ENCODE measurements around the gene CDH26. TPM values are rescaled to one million over a fixed set of nuclear protein-coding genes. Genes with fewer than 3 reads are reported as not detected.

Gene CDH26
- polyA plus RNA-seq, 3 donors, result 1.3 to 3.0 (median 2.0) TPM

DNA sequence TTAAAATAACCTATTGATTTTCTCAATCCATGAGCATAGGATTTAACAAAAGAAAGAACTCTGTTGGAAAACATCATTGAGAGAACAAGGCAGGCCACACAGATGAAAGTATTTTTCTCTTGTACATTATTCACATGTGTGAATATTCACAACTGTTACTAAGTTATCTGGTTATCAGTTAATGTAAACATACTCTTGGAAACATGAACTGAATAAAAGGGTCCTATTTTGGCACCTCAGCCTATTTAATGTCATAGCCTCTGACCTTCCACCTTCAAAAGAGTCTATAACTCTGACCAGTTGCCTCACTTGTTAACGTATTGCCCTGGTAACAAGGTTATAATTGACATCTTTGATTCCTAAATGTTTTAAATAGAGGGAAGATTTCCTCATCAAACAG lies 32.9 kb upstream of the CDH26 start:
- Histone ChIP-seq H3K27me3 (ENCODE audit: control insufficient read depth in 2 of 2, insufficient read depth in 2 of 2, low read length in 2 of 2) (peaks cover 5 to 6% of the 10 kb centered on the region in 2 donors), H4K20me1 (ENCODE audit: insufficient read depth, low read length) (no peaks in the 10 kb centered on the region), H3K4me3 (replicated peaks in 1 of 3; ENCODE audit: low read depth in 2 of 3, low read length in 3 of 3) (no peak overlapping the region), H3K4me1 (ENCODE audit: control insufficient read depth in 1 of 2, insufficient read depth in 2 of 2, low read length in 2 of 2) (no peaks in the 10 kb centered on the region), H3K4me2 (replicated peaks; ENCODE audit: extremely low read depth, low read length, poor library complexity, severe bottlenecking) (no peak overlapping the region), H3K79me2 (ENCODE audit: insufficient read depth, low read length) (no peaks in the 10 kb centered on the region), H3K36me3 (replicated peaks in 1 of 2; ENCODE audit: control insufficient read depth in 1 of 2, insufficient read depth in 2 of 2, low read length in 2 of 2) (no peaks in the 10 kb centered on the region), H3K9me3 (replicated peaks in 1 of 2; ENCODE audit: control insufficient read depth in 1 of 2, insufficient read depth in 1 of 2, low read length in 2 of 2) (no peaks in the 10 kb centered on the region), H3K27ac (ENCODE audit: low read depth in 1 of 2, low read length in 2 of 2) (no peak overlapping the region), H2AFZ (ENCODE audit: insufficient read depth, low read depth, low read length, poor library complexity, severe bottlenecking) (no peak overlapping the region), H3K9ac (ENCODE audit: insufficient read depth, low read length, poor library complexity, severe bottlenecking) (no peak overlapping the region)
- H3K4me1 Mint-ChIP-seq, result no peaks in the 10 kb centered on the region
- WGBS (ENCODE audit: insufficient coverage), result no CpG with 5 or more reads among the region's 1 CpG
- no peak for DNase-seq
- H3K27me3 Mint-ChIP-seq (ENCODE audit: low read depth in 3 of 3), result peaks cover 3 to 14% (median 5%) of the 10 kb centered on the region in 3 donors
- no peak overlapping the region for H3K4me3 Mint-ChIP-seq
- H3K9me3 Mint-ChIP-seq, result peaks cover 0 to 1% (median 0%) of the 10 kb centered on the region in 7 donors
- TF ChIP-seq, protein P1, sequence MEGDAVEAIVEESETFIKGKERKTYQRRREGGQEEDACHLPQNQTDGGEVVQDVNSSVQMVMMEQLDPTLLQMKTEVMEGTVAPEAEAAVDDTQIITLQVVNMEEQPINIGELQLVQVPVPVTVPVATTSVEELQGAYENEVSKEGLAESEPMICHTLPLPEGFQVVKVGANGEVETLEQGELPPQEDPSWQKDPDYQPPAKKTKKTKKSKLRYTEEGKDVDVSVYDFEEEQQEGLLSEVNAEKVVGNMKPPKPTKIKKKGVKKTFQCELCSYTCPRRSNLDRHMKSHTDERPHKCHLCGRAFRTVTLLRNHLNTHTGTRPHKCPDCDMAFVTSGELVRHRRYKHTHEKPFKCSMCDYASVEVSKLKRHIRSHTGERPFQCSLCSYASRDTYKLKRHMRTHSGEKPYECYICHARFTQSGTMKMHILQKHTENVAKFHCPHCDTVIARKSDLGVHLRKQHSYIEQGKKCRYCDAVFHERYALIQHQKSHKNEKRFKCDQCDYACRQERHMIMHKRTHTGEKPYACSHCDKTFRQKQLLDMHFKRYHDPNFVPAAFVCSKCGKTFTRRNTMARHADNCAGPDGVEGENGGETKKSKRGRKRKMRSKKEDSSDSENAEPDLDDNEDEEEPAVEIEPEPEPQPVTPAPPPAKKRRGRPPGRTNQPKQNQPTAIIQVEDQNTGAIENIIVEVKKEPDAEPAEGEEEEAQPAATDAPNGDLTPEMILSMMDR (IDR thresholded peaks at IDR 0.05), result no peak
- H3K36me3 Mint-ChIP-seq, result no peaks in the 10 kb centered on the region
- H3K27ac Mint-ChIP-seq, result no peak overlapping the region
- intact Hi-C loops (cut with micrococcal nuclease), result no loop called here

DNA sequence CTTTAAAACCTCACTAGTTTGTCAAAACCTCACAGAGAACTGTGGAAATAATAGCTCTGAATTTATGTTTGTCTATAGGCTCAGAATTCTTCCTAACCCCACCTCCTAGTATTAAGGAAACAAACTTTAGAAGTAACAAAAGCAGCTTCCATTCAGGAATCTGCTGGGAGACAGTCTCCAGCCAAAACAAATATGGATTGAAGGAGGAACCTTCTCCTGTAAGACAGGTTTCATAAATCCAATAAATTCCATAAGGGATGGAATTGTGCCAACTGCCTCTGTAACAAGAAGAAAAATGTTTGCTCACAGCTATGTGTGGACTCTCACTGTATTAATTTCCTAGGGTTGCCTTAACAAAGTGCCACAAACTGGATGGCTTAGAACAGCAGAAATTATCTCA lies 32.3 kb upstream of the CDH26 start:
- Mint-ChIP-seq H3K9me3 (peaks cover 0 to 1% (median 0%) of the 10 kb centered on the region in 7 donors), H3K36me3 (no peaks in the 10 kb centered on the region), H3K4me1 (no peaks in the 10 kb centered on the region), H3K27ac (no peak overlapping the region), H3K27me3 (ENCODE audit: low read depth in 3 of 3) (peaks cover 3 to 14% (median 5%) of the 10 kb centered on the region in 3 donors), H3K4me3 (no peak overlapping the region)
- no peak overlapping the region for H3K4me3 ChIP-seq (replicated peaks in 1 of 3; ENCODE audit: low read depth in 2 of 3, low read length in 3 of 3)
- no peaks in the 10 kb centered on the region for H4K20me1 ChIP-seq (ENCODE audit: insufficient read depth, low read length)
- H3K9ac ChIP-seq (ENCODE audit: insufficient read depth, low read length, poor library complexity, severe bottlenecking), result no peak overlapping the region
- H3K4me1 ChIP-seq (ENCODE audit: control insufficient read depth in 1 of 2, insufficient read depth in 2 of 2, low read length in 2 of 2), result no peaks in the 10 kb centered on the region
- H2AFZ ChIP-seq (ENCODE audit: insufficient read depth, low read depth, low read length, poor library complexity, severe bottlenecking), result no peak overlapping the region
- H3K4me2 ChIP-seq (replicated peaks; ENCODE audit: extremely low read depth, low read length, poor library complexity, severe bottlenecking), result no peak overlapping the region
- no peak overlapping the region for H3K27ac ChIP-seq (ENCODE audit: low read depth in 1 of 2, low read length in 2 of 2)
- no peak for DNase-seq
- intact Hi-C loops (cut with micrococcal nuclease), result no loop called here
- peaks cover 5 to 6% of the 10 kb centered on the region in 2 donors for H3K27me3 ChIP-seq (ENCODE audit: control insufficient read depth in 2 of 2, insufficient read depth in 2 of 2, low read length in 2 of 2)
- H3K79me2 ChIP-seq (ENCODE audit: insufficient read depth, low read length), result no peaks in the 10 kb centered on the region
- TF ChIP-seq, protein P1 (IDR thresholded peaks at IDR 0.05), result no peak
- H3K9me3 ChIP-seq (replicated peaks in 1 of 2; ENCODE audit: control insufficient read depth in 1 of 2, insufficient read depth in 1 of 2, low read length in 2 of 2), result no peaks in the 10 kb centered on the region
- no peaks in the 10 kb centered on the region for H3K36me3 ChIP-seq (replicated peaks in 1 of 2; ENCODE audit: control insufficient read depth in 1 of 2, insufficient read depth in 2 of 2, low read length in 2 of 2)
